Neural crest cell (in vitro differentiated cells): Measurements from ENCODE around the gene SMIM45.

ENCODE experiments used
- DNase-seq: peaks from one replicate; pipeline ENCODE4 v3.0.0; 2021; ENCODE audit warnings: low read depth, mixed read lengths, low spot score
- H3K27ac Mint-ChIP-seq: one replicate; pipeline ENCODE4 v1.8.0; 2021; ENCODE audit warnings: mild to moderate bottlenecking, mixed read lengths; ENCODE audit not compliant: unreplicated experiment
- H3K27me3 Mint-ChIP-seq: 2 replicates; pipeline ENCODE4 v1.8.0; 2021; ENCODE audit warnings: low read depth, mild to moderate bottlenecking, mixed read lengths
- H3K36me3 Mint-ChIP-seq: 2 replicates; pipeline ENCODE4 v1.8.0; 2021; ENCODE audit warnings: low read depth, mild to moderate bottlenecking, mixed read lengths
- H3K4me1 Mint-ChIP-seq: 2 replicates; pipeline ENCODE4 v1.8.0; 2021; ENCODE audit warnings: mixed read lengths
- H3K4me3 Mint-ChIP-seq: one replicate; pipeline ENCODE4 v1.8.0; 2021; ENCODE audit warnings: mild to moderate bottlenecking, mixed read lengths
- H3K9me3 Mint-ChIP-seq: 2 replicates; pipeline ENCODE4 v1.8.0; 2021; ENCODE audit warnings: mixed read lengths
- TF ChIP-seq, protein P1 (sequence below): fragments of 200-600 bp; sonication (generic); conservative IDR thresholded peaks from 2 replicates; pipeline ENCODE4 v1.5.0; 2021; ENCODE audit warnings: antibody characterized with exemption, mild to moderate bottlenecking

The SMIM45 gene

DNA sequence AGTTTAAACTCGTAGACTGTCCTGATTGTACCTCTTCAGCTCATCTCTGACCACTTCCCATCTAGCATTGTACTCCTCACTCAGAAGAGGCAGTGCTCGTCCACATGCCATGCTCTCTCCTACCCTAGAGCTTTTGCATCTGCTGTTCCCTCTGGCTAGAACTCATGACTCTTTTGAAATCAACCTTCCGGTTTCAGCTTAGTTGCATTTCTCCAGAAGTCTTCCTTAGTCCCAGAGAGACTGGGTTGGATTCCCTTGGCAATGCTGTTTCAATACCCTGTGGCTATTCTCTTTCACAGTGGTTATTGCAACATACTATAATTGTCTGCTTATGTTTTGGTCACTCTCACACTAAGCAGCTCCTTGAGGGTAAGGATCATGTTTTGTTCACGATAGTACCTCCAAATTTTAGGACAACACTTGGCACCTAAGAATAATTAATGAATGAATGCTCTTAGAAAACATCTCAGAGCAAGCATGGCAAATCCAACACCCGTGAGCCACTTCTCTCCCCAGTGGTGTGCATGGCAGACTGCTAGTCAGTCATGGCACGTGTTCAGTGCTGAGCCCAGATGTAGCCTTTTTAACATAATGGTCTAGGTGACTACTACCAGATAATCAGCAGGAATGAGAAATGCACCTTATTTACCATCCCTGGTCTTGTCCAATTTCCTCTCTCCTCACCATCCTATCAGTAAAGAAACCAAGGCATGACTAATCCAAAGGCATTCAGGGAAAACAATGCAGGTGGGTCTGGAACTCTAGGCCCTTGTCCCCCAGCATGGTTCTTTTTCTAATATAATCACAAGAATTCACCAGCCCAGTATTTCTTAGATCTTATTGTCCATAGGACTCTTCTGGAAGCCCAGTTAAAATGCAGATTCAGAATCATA, 31.8 kb downstream of the SMIM45 start:
- TF ChIP-seq, protein P1, sequence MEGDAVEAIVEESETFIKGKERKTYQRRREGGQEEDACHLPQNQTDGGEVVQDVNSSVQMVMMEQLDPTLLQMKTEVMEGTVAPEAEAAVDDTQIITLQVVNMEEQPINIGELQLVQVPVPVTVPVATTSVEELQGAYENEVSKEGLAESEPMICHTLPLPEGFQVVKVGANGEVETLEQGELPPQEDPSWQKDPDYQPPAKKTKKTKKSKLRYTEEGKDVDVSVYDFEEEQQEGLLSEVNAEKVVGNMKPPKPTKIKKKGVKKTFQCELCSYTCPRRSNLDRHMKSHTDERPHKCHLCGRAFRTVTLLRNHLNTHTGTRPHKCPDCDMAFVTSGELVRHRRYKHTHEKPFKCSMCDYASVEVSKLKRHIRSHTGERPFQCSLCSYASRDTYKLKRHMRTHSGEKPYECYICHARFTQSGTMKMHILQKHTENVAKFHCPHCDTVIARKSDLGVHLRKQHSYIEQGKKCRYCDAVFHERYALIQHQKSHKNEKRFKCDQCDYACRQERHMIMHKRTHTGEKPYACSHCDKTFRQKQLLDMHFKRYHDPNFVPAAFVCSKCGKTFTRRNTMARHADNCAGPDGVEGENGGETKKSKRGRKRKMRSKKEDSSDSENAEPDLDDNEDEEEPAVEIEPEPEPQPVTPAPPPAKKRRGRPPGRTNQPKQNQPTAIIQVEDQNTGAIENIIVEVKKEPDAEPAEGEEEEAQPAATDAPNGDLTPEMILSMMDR, result no peak
- H3K4me3 Mint-ChIP-seq, result no peak overlapping the region
- peaks cover 8% of the 10 kb centered on the region for H3K4me1 Mint-ChIP-seq
- H3K36me3 Mint-ChIP-seq, result peaks cover 15% of the 10 kb centered on the region
- no peaks in the 10 kb centered on the region for H3K9me3 Mint-ChIP-seq
- peaks cover 4% of the 10 kb centered on the region for H3K27me3 Mint-ChIP-seq
- no peak overlapping the region for H3K27ac Mint-ChIP-seq
- DNase-seq, result no peak

DNA sequence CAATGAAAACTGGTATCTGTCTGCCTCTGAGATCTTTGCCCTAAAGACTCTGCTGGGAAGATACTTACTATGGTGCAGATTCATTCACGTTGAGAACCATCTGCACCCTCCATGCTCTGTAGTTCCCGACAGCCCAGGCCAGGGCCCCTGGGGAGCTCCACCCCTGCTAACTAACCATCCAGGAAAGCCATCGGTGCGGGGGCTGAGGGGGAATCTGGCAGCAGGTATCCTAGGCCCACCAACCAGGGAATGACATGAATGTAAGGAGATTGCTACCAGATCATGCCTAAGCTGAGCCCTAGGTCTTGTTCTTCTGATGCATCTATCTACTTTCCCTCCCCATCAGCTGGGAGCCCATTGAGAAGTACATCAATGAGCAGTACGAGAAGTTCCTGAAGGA, 35.3 kb downstream of the SMIM45 start:
- Mint-ChIP-seq H3K4me3 (no peak overlapping the region), H3K9me3 (no peaks in the 10 kb centered on the region), H3K36me3 (peaks cover 15% of the 10 kb centered on the region), H3K27me3 (no peaks in the 10 kb centered on the region), H3K27ac (peak overlapping the region; percentile 19), H3K4me1 (no peaks in the 10 kb centered on the region)
- DNase-seq, result no peak
- TF ChIP-seq, protein P1, result no peak

DNA sequence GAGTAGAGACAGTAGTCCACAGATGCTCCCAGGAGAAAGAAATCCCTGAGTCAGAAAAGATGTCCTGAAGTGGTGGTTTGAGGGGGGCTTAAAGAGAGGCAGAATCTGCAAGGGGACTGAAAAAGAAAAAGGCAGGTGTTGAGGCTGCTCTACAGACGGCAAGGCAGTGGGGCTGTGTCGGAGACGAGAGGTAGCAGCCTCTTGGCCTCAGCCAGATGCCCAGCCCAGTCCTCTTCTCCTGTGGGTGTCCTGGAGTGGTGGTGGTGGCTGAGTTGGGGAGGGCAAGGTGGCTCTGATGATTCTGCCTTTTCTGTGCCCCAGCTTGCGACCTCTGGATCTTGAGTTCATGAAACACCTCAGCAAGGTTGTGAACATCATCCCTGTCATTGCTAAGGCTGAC, 37.3 kb downstream of the SMIM45 start:
- TF ChIP-seq, protein P1, result no peak
- H3K27me3 Mint-ChIP-seq, result no peaks in the 10 kb centered on the region
- DNase-seq, result no peak
- H3K27ac Mint-ChIP-seq, result no peak overlapping the region
- H3K4me3 Mint-ChIP-seq, result no peak overlapping the region
- no peaks in the 10 kb centered on the region for H3K9me3 Mint-ChIP-seq
- peaks cover 12% of the 10 kb centered on the region for H3K36me3 Mint-ChIP-seq
- H3K4me1 Mint-ChIP-seq, result no peaks in the 10 kb centered on the region

DNA sequence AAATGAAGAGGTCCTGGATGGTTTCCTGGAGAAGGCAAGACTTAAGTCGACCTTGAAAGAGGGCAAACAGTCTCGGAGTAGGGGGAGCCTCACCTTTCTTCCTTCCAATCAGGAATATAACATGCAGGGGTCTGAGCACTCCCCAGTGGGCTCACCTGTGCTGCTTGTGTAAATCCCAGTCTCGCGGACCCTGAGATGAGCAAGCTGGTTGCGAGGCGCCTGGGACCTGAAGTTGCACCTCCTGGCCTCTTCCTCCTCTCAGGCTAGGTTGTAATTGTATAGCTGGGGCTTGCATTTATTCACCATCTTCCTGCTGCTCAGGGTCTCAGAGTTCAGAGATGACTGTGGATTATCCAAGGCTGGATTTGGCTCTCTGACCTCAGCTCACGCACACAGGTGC, 39.2 kb downstream of the SMIM45 start:
- H3K27me3 Mint-ChIP-seq, result no peaks in the 10 kb centered on the region
- DNase-seq, result no peak
- H3K27ac Mint-ChIP-seq, result no peak overlapping the region
- H3K36me3 Mint-ChIP-seq, result peaks cover 14% of the 10 kb centered on the region
- no peaks in the 10 kb centered on the region for H3K9me3 Mint-ChIP-seq
- TF ChIP-seq, protein P1, result no peak
- no peak overlapping the region for H3K4me3 Mint-ChIP-seq
- no peaks in the 10 kb centered on the region for H3K4me1 Mint-ChIP-seq

DNA sequence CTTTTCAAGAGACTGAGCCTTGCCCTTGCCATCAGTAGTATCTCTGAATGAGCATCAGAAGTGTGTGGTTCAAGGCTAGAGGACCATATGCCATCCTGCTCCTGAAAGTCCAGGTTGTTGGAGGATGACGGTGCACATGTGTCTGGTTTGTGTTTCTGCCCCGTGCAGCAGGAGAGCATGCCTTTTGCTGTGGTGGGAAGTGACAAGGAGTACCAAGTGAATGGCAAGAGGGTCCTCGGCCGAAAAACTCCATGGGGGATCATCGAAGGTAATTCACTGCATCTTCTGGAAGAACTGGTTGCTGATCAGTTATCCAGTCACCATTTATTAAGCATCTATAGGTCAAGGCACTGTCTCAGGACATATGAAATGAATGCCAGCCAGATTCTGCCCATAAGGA, 40.5 kb downstream of the SMIM45 start:
- no peaks in the 10 kb centered on the region for H3K9me3 Mint-ChIP-seq
- no peaks in the 10 kb centered on the region for H3K4me1 Mint-ChIP-seq
- TF ChIP-seq, protein P1, result no peak
- no peak for DNase-seq
- H3K27me3 Mint-ChIP-seq, result no peaks in the 10 kb centered on the region
- H3K36me3 Mint-ChIP-seq, result peaks cover 18% of the 10 kb centered on the region
- no peak overlapping the region for H3K27ac Mint-ChIP-seq
- H3K4me3 Mint-ChIP-seq, result no peak overlapping the region
